Activated CD4-positive, alpha-beta T cell treated with anti-CD3 and anti-CD28 coated beads, Interleukin-10, Interleukin-2, amounts not matched to agents 100 ng/mL and 50 ng/mL, durations not matched to agents 16 hours and 8 hours (primary cell): ENCODE measurements around the gene TENM4.

Experiments
- DNase-seq: peaks from one replicate; pipeline ENCODE4 v3.0.0-alpha.2; 2020

TENM4 gene

GRCh38 chr11:79440571-79441460, at the start of gene TENM4:
TENM4 (minus strand) TSS chr11:79441030; CDS start chr11:79069944, 371,086 bp downstream.
- DNase-seq = no peak

GRCh38 chr11:79488286-79488685, 47.5 kb upstream of the TENM4 start:
- no peak for DNase-seq

DNA sequence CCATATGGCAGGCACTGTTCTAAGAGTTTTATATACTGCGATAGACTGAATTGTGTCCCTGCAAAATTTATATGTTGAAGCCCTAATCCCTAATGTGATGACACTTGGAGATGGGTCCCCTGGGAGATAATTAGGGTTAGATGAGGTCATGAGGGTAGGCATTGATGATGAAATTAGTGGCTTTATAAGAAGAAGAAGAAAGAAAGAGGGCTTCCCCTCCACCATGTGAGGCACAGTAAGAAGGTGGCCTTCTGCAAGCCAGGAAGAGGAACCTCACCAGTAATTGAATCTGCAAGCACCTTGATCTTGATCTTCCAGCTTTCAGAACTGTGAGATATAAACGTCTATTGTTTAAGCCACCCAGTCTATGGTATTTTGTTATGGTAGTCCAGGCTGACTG, 46.6 kb upstream of the TENM4 start:
- no peak for DNase-seq

- peak; percentile 11 for DNase-seq
Observed at GRCh38 chr11:79486242-79486984, 45.6 kb upstream of the TENM4 start.

GRCh38 chr11:79485694-79486093, 44.9 kb upstream of the TENM4 start:
- no peak for DNase-seq

GRCh38 chr11:79484872-79485271, 44.0 kb upstream of the TENM4 start:
- no peak for DNase-seq

GRCh38 chr11:79482800-79483199, 42.0 kb upstream of the TENM4 start:
- peak; percentile 51 for DNase-seq

DNA sequence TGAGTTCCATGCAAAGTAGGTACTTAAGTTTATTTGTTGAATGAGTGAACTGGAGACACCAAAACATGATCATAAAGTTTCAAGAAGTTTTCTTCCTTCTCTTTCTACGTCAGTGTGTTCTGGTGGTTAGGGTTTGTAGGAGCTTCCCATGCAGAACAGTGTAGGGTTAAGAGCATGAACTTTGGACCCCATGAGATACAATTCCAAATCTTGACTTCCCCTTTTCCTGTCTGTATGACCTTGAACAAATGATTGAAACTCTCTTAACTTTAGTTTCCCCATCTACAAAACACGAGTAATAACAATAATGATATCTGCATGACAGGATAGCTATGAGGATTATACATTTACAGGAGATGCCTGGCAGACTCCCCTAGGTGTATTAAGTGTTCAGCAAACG, 41.0 kb upstream of the TENM4 start:
- DNase-seq = no peak

DNA sequence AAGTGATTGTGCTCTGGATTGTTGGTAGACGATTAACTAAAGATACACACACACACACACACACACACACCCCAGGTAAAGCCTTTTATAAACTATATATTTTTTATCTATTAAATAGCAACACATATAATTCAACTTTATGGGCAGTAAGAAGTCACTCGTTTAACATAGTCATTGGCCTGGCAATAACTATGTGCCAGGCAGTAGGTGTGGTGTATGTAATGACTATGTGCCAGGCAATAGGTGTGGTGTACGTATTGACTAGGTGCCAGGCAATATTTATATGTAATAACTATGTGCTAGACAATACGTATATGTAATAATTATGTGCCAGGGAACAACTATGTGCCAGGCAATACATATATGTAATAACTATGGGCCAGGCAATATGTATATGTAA, 40.0 kb upstream of the TENM4 start:
- DNase-seq = no peak

DNA sequence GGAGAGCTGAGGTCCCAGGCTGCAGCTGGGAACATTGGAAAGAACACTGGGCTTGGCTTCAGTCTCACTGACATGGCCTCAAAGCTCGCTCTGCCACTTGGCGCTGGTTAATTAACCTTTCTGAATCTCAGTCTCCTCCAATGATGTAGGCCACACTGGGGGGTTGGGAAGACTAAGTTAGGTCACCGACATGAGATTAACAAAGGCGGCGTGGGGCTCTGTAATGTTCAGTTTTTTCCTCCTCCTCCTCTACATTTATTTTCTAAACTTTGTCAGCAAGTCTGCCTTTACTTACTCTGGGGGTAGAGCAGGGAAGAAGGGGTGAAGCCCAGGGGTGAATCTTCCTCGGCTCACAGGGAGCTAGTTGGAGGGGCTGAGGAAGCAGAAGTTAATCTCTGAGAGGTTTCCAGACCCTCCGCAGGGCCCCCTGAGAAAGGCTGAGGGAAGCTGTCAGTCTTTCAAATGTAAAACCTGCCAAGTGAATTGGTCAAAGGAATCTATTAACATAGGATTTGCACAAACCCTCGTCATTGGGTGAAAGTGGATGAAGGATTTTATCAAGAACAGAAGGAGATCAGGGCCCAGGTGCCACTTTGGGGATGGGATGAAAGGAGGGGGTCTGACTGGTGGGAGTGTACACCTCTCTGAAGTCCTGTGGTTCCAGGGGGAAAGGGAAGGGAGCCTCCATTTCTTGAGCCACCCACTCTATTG, 32.1 kb upstream of the TENM4 start:
- no peak for DNase-seq

DNA sequence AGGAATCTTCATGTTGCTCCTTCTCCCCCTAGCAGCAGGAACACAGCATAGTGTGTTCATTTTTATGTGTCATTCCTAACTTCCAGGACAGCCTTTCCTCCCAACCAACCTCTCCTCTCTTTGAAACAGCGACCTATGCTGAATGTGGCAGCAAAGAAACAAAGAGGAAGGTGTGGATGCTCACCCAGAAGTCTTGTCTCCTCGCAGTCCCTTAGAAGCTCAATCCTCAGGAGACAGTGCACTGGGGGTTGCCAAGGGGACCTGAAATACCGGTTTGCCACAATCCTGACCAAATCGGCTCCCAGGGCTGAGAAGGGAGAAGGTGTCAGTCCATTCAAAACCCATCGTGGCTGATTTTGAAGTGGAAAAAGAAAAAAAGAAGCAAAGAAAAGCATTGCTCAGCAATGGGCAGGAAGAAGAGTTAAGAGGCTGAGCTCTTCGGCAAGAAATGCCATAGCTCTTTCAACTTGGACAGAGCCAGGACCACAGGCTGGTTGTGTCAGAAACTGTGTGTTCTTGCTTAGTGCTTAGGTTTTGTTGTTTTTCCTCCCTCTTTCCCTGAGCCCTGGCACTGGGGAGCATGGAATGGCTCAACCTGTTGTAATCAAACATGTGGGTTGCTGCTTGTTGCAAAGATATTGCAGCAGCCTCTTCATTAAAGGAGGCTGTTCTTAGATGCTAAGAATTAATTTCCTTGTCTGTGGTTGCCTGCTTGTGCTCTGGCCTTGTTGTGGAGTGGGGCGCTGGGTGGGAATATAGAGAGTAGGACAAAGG, 30.4 kb upstream of the TENM4 start:
- DNase-seq = no peak

DNA sequence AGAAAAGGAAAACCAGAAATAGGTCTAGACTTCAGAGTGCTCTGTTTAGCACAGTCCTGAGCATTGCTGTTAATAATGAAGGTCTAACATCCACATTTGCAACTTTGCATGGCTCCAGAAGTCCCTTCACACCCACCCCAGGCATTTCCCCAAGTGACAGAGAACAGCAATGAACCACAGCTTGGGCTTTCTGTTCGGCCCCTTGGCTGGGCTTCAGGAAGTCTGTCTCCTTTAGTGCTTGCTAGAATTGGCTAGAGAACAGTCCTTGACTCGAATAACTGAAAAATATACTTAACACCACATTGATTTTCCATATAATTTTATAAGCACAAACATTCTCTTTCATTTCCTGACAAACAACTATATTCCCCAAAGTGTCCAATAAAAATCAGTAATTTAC, 29.3 kb upstream of the TENM4 start:
- no peak for DNase-seq

GRCh38 chr11:79467761-79468160, 26.9 kb upstream of the TENM4 start:
- DNase-seq = no peak

GRCh38 chr11:79466411-79466810, 25.6 kb upstream of the TENM4 start:
- no peak for DNase-seq

DNA sequence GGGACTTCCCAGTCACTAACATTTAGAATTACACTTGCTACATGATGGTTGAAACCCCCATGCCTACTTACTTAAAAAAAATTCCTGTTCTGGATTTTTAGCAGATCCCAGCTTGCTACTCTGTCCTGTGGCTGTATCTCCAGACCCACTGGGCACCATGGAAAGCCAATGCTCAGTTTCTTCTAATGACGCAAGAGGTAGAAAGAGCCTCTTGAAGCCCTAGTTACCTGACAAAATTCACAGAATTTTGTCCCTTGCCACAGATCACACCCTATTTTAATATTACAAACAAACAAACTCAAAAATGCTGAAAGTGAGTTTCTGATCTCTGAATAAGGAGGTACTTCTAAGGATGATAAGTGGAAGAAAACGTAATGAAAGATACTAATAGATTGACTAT, 24.3 kb upstream of the TENM4 start:
- no peak for DNase-seq

GRCh38 chr11:79461666-79462645, 21.1 kb upstream of the TENM4 start:
- no peak for DNase-seq

DNA sequence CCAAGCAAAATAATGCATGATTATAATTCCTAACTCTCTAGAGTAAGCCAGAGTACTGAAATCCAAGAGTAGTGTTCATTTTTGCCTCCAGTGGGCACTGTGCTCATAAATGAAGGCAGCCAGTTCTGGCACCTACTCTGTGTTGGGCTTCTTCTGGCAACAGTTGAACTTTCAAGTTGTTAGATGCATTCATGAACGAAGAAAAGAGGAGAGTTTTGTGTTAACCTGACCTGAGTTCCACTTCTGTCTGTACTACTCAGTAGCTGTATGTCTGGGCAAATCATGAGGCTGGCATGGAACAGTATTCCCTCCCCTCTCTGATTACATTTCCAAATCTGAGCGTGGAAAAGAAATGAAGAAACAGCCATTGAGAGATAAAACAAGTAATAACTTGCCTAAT, 20.3 kb upstream of the TENM4 start:
- DNase-seq = no peak

DNA sequence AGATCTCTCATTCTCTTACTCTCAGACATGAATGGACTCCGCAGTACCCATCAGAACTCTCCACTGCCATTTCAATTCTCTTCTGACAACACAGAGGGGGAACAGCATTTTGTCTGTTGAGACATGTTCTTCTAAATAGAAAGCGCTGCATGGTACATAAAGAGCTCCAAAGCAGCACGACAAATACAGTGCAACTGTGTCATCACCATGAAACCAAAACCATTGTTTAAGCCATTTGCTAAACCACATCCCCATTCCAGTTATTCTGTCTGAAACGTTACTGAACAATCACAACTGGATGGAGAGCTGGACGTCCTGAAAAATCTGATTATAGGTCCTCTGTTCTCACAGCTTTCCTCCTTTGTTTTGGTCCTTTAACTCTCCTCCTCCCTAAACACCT, 17.9 kb upstream of the TENM4 start:
- DNase-seq = no peak

DNA sequence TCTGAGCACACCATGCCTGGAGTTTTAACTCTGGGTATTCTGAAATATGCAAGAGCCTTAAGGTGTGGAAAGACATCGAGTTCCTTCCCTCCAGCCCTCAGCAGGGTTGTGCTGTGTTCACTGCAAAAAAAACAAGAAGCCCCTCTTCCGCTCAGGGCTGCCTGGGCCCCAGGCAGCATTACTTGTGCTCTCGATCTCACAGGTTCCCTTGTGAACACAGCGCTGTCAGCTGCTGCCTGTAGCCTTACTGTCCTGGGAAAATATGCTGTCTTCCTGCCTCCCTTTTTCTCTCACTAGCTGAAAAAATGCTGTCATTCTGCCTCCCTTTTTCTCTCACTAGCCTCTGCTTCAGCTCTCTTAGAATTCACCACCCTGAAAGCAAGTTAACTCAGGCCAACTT, 15.7 kb upstream of the TENM4 start:
- no peak for DNase-seq

DNA sequence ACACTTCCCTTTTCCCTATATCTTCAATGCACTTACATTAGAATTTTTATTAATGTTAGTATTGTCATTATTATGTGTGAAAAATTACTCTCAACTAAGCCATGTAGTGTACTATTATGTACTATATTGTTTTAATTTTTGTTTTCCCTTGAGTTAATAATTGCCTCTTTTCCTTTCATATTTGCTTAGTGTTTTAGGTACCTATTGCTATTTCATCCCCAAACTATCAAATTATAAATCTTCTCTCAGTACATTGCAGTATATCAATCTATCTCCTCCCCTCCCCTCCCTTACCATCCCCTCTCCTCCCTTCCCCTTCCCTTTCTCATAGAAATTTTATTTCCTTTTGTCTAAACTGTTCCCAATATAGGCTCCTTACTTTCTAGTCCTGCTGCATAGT, 12.8 kb upstream of the TENM4 start:
- no peak for DNase-seq

GRCh38 chr11:79449040-79449439, 8.2 kb upstream of the TENM4 start:
- no peak for DNase-seq
